ENCODE results near the gene NLE1. TPM values are rescaled to one million over a fixed set of nuclear protein-coding genes. Genes with fewer than 3 reads are reported as not detected.
A peak's percentile ranks its signal among the peaks of the same experiment; 100 is the strongest.

The NLE1 gene
- total RNA-seq, 4 donors from 2014 or later: 9.6 to 16.1 (median 13.8) TPM

DNA sequence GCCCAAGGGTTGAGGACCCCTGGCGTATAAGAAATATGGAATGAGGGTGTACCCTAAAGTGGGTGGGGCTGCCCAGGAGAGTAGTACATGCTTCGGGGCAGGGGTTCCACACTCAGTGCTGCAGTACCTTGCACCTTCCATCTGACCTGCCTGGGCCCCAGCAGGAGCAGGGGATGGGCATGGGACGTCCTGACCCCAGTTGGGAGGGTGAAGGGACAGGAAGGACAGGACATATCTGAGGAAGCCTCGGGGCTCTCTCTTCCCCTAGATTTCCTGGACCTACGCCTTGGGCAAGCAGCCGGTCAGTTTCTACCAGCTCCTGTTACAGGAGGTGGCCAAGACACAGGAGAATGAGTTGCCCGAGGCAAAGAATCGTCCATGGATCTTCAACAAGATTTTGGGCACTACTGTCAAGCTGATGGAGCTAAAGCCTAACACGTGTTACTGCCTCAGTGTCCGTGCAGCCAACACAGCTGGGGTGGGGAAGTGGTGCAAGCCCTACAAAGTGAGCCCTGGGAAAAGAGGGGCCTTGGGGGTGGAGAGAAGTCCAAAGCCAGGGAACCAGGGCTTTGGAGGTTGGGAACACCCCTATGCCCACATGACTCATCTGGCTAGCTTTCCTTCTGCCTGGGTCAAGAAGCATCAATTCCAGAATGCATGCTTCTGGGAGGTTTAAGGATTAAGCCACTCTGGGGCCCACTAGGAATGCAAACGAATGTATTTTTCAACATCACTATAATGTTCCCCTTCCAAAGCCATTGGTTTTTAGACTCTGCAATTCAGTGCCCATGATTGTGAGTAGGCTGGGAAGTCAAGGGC, 12.7 kb downstream of the NLE1 start:
- peak overlapping the region in 2 of 4 donors; percentile 25 to 52 for H3K27ac ChIP-seq (replicated peaks in 1 of 4)
- intact Hi-C loops (cut with DNase I): loop anchor here (10.0 kb wide), 1 partner anchor 495 kb away; no protein-coding TSS in a partner anchor
- no peak for DNase-seq (ENCODE audit: extremely low spot score)
- H3K36me3 ChIP-seq: peaks cover 16 to 40% (median 30%) of the 10 kb centered on the region in 4 donors
- 83% methylated on average over 7 of the region's 11 CpGs for WGBS
- TF ChIP-seq POLR2AphosphoS5 (IDR thresholded peaks at IDR 0.05) (no peak), EP300 (IDR thresholded peaks at IDR 0.05) (no peak)
- H3K27me3 ChIP-seq: no peaks in the 10 kb centered on the region
- H3K4me1 ChIP-seq: peaks cover 0 to 26% (median 18%) of the 10 kb centered on the region in 4 donors
- no peaks in the 10 kb centered on the region for H3K9me3 ChIP-seq
- no peak overlapping the region for H3K4me3 ChIP-seq

DNA sequence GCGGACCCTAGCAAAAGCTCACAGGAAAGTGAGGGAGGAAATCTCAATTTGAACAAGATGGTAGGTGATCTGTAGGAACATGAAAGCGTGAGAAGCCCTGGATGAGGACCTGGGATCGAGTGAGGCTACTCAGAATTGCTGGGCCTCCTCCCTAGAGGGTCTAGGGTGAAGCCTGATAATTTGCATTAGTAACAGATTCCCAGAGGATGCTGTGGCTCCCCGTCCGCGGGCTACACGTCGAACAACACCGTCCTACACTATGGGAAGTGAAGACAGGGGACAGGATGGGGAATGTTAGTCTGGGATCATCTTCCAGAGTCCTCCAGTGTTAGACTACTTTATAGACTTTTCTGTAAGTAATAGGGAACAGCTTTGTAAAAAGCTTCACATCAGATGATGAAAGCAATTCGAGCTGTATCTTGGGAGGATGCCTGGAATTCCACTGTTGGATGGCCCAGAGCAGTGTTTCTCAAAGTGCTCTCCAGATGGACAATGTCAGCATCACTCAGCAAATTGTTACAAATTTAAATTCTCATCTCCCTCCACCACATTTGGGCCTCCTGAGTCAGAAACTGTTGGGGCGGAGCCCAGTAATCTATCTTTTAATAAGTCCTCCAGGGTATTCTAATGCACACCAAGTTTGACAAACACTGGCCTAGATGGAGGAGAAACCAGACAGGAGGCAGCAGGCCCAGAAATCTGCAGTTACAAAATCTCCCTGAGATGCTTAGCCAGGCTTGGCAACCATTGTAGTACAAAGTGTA, 14.2 kb downstream of the NLE1 start:
- peak overlapping the region; percentile 25 to 63 (median 56) for H3K27ac ChIP-seq (replicated peaks in 1 of 4)
- TF ChIP-seq POLR2A (IDR thresholded peaks at IDR 0.05; ENCODE audit: low read depth) (no peak), POLR2AphosphoS5 (IDR thresholded peaks at IDR 0.05) (peak; percentile 67 to 78)
- H3K36me3 ChIP-seq: peaks cover 11 to 26% (median 16%) of the 10 kb centered on the region in 4 donors
- 49% methylated on average over 11 of the region's 11 CpGs for WGBS
- no peak overlapping the region for H3K4me3 ChIP-seq
- DNase-seq (ENCODE audit: extremely low spot score): no peak
- intact Hi-C loops (cut with DNase I): loop anchor here (10.0 kb wide), 1 partner anchor 493 kb away; no protein-coding TSS in a partner anchor
- H3K27me3 ChIP-seq: no peaks in the 10 kb centered on the region
- H3K9me3 ChIP-seq: no peaks in the 10 kb centered on the region
- peaks cover 0 to 26% (median 18%) of the 10 kb centered on the region in 4 donors for H3K4me1 ChIP-seq

DNA sequence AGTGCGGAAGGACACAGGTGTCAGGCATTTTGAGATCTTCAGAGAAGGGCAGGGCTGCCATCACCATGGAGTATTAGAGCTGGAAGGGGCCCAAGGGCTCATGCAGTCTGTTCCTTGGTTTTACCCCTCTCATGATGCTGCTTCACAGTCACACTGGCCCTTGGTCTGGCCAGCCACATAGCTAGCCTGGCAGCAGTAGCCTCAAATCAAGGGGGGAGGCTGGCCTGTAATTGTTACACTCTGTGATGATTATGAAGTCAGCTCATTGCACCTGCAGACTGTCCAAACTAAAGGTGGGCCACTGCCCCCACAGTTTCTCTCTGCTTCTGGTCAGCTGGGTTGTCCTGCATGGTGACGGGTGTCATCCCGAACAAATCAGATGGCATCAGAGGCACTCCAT, 20.8 kb downstream of the NLE1 start, which contains the start of gene FNDC8:
TSS of gene FNDC8 (plus strand) at position 301 of the 400 bp plus-strand sequence. CDS start at position 380, 79 bp downstream.
- intact Hi-C loops (cut with DNase I): loop anchor here (2.0 to 10.0 kb wide), 2 partner anchors 487 to 703 kb away; no protein-coding TSS in a partner anchor
- Histone ChIP-seq H3K4me3 (no peak within 1 kb of the TSS), H3K27me3 (no peaks in the 10 kb centered on the region), H3K4me1 (peaks cover 16 to 34% (median 21%) of the 10 kb centered on the region in 4 donors), H3K27ac (replicated peaks in 1 of 4) (no peak within 1 kb of the TSS), H3K36me3 (no peaks in the 10 kb centered on the region), H3K9me3 (no peaks in the 10 kb centered on the region)
- 95% methylated on average over 3 of the region's 3 CpGs for WGBS
- TF ChIP-seq POLR2A (IDR thresholded peaks at IDR 0.05; ENCODE audit: low read depth) (no peak), EP300 (IDR thresholded peaks at IDR 0.05) (no peak), POLR2AphosphoS5 (IDR thresholded peaks at IDR 0.05) (no peak)
- TF ChIP-seq, protein P1, sequence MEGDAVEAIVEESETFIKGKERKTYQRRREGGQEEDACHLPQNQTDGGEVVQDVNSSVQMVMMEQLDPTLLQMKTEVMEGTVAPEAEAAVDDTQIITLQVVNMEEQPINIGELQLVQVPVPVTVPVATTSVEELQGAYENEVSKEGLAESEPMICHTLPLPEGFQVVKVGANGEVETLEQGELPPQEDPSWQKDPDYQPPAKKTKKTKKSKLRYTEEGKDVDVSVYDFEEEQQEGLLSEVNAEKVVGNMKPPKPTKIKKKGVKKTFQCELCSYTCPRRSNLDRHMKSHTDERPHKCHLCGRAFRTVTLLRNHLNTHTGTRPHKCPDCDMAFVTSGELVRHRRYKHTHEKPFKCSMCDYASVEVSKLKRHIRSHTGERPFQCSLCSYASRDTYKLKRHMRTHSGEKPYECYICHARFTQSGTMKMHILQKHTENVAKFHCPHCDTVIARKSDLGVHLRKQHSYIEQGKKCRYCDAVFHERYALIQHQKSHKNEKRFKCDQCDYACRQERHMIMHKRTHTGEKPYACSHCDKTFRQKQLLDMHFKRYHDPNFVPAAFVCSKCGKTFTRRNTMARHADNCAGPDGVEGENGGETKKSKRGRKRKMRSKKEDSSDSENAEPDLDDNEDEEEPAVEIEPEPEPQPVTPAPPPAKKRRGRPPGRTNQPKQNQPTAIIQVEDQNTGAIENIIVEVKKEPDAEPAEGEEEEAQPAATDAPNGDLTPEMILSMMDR (IDR thresholded peaks at IDR 0.05): no peak
- DNase-seq (ENCODE audit: extremely low spot score): no peak

DNA sequence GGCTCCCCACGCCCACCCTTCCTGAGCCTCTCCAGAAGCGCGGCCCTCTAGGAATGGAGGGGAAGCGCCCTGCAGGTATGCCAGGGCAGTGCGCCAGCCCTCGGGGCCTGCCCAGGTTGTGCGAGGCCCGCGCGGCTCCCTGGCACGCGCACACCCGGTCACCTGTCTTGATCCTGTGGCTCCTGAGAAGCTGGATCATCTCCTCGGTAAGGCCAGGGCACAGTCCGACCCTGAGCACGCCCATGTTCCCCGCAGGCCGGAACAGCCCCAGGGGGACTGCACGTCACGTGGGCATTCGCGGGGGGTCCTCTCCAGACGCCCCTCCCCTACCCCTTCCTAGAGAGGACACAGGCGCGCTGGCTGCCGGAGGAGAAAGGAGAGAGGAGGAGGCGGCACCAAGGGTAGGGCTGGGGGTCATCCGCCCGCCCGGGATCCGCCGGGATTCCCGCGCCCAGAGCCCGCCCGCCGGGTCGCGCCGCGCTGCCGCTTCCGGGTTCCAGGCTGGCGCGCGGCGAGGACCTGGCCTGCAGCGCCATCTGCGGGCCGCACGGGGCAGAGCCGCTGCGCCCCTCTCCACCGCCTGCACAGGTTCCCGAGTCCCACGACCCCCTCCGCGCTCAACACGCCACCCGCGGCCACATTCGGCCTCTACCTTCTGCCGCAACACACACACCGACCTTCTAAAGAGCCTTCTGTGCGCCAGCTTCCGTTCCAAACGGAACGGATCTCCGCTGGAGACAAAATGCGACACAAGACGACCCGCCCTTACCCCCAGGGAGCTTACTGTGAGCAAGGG, 22.5 kb downstream of the NLE1 start, which contains the start of gene RAD51D:
TSS of gene RAD51D (minus strand) at position 491 of the 796 bp plus-strand sequence. CDS start at position 244, 247 bp downstream.
- Histone ChIP-seq H3K36me3 (no peaks in the 10 kb centered on the region), H3K4me3 (peak within 1 kb of the TSS; percentile 74 to 89 (median 88)), H3K9me3 (no peaks in the 10 kb centered on the region), H3K27me3 (no peaks in the 10 kb centered on the region), H3K27ac (replicated peaks in 1 of 4) (peak within 1 kb of the TSS; percentile 74 to 83 (median 80)), H3K4me1 (peaks cover 16 to 39% (median 21%) of the 10 kb centered on the region in 4 donors)
- no peak for DNase-seq (ENCODE audit: extremely low spot score)
- intact Hi-C loops (cut with DNase I): loop anchor here (2.0 to 10.0 kb wide), 3 partner anchors 121 to 701 kb away; no protein-coding TSS in a partner anchor
- no peak for TF ChIP-seq EP300 (IDR thresholded peaks at IDR 0.05)
- TF ChIP-seq, protein P1 (IDR thresholded peaks at IDR 0.05): peak in 2 of 3 experiments; percentile 92 to 99
- no peak for TF ChIP-seq POLR2A (IDR thresholded peaks at IDR 0.05; ENCODE audit: low read depth)
- peak in 1 of 2 donors; percentile 65 for TF ChIP-seq POLR2AphosphoS5 (IDR thresholded peaks at IDR 0.05)
- under 1% methylated on average over 21 of the region's 72 CpGs for WGBS

GRCh38 chr17:35117984-35118383, 24.1 kb downstream of the NLE1 start:
- Histone ChIP-seq H3K4me3 (no peak overlapping the region), H3K9me3 (no peaks in the 10 kb centered on the region), H3K4me1 (peaks cover 16 to 39% (median 21%) of the 10 kb centered on the region in 4 donors), H3K27me3 (no peaks in the 10 kb centered on the region), H3K27ac (replicated peaks in 1 of 4) (no peak overlapping the region), H3K36me3 (no peaks in the 10 kb centered on the region)
- intact Hi-C loops (cut with DNase I): loop anchor here (2.0 kb wide), 1 partner anchor 119 kb away; no protein-coding TSS in a partner anchor
- no peak for DNase-seq (ENCODE audit: extremely low spot score)
- TF ChIP-seq EP300 (IDR thresholded peaks at IDR 0.05): no peak
- TF ChIP-seq, protein P1 (IDR thresholded peaks at IDR 0.05): no peak
- no peak for TF ChIP-seq POLR2A (IDR thresholded peaks at IDR 0.05; ENCODE audit: low read depth)
- TF ChIP-seq POLR2AphosphoS5 (IDR thresholded peaks at IDR 0.05): no peak

Data from esophagus muscularis mucosa (tissue), 4 donors.